Measurements from ENCODE around the gene ZNF208.
"Not testable (repeated sequence)": the region's sequence is repeated elsewhere in the genome, so short reads cannot be mapped to it uniquely, and the experiment has no call there.

Gene ZNF208

GRCh38 chr19:21885516-21885915 lies 125.2 kb downstream of the ZNF208 start:
- DNase-seq (ENCODE audit: low spot score); FAIRE-seq: not testable (repeated sequence)

- not testable (repeated sequence) for DNase-seq (ENCODE audit: low spot score); FAIRE-seq
Observed at GRCh38 chr19:21884786-21885185, 126.0 kb downstream of the ZNF208 start.

GRCh38 chr19:21883516-21883915 lies 127.2 kb downstream of the ZNF208 start:
- FAIRE-seq (no peak), DNase-seq (ENCODE audit: low spot score) (no peak)

All from RCC 7860 (cell line).